ENCODE measurements around the gene EIF2S1.
"Not testable (repeated sequence)": the region's sequence is repeated elsewhere in the genome, so short reads cannot be mapped to it uniquely, and the experiment has no call there.

EIF2S1 gene

GRCh38 chr14:67410313-67410712 is 50.2 kb downstream of the EIF2S1 start:
- H3K4me3 ChIP-seq (ENCODE audit: control insufficient read depth, low read depth, low read length): no peak overlapping the region
- no peak for TF ChIP-seq CTCF (IDR thresholded peaks at IDR 0.05; ENCODE audit: control insufficient read depth, insufficient read depth, low read depth, low read length, missing control alignments)
- no peak for DNase-seq (ENCODE audit: low read depth)

- no peak for DNase-seq (ENCODE audit: low read depth)
- no peak for TF ChIP-seq CTCF (IDR thresholded peaks at IDR 0.05; ENCODE audit: control insufficient read depth, insufficient read depth, low read depth, low read length, missing control alignments)
- H3K4me3 ChIP-seq (ENCODE audit: control insufficient read depth, low read depth, low read length): peak overlapping the region; percentile 46
These were observed 51.2 kb downstream of the EIF2S1 start for GRCh38 chr14:67411370-67411769.

DNA sequence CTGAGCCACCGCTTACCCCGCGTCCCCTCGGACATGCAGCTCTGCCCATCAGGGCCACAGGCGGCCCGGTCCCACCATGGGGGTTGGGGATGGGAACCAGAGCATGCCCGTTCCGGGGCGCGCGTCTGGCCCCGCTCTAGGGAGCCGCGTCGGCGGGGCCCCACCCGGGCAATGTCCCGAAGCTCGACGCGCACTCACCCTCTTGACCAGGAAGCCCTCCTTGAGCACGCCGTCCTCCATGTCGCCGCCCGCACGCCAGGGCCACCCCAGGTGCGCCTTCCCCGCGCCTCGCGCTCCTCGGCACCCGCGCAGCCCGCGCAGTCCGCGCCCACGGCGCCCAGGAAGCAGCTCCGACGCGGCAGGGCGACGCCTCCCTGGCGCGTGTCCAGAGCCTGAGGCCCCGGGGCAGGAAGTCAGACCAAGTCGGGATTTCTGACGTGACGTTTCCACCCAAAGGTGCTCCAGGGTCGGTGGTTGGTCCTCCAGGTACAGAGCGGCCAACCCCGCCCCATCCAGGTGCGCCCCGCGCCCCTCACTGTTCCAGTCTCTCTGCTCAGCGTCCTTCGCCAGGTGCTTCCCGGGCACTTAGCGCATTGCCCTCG is 51.8 kb downstream of the EIF2S1 start, which contains the start of gene PLEK2:
TSS of gene PLEK2 (minus strand) at position 346 of the 602 bp plus-strand sequence. CDS start at position 240, 106 bp downstream.
- peak within 1 kb of the TSS; percentile 46 for H3K4me3 ChIP-seq (ENCODE audit: control insufficient read depth, low read depth, low read length)
- no peak for DNase-seq (ENCODE audit: low read depth)
- no peak for TF ChIP-seq CTCF (IDR thresholded peaks at IDR 0.05; ENCODE audit: control insufficient read depth, insufficient read depth, low read depth, low read length, missing control alignments)

GRCh38 chr14:67413806-67414769 is 54.0 kb downstream of the EIF2S1 start:
- peak; percentile 20 for DNase-seq (ENCODE audit: low read depth)
- no peak for TF ChIP-seq CTCF (IDR thresholded peaks at IDR 0.05; ENCODE audit: control insufficient read depth, insufficient read depth, low read depth, low read length, missing control alignments)
- peak overlapping the region; percentile 5; the same call in 1 of the 2 replicates for H3K4me3 ChIP-seq (ENCODE audit: control insufficient read depth, low read depth, low read length)

- not testable (repeated sequence) for H3K4me3 ChIP-seq (ENCODE audit: control insufficient read depth, low read depth, low read length); DNase-seq (ENCODE audit: low read depth)
These were observed 55.5 kb downstream of the EIF2S1 start for GRCh38 chr14:67415610-67416009.

GRCh38 chr14:67416085-67416484 is 56.0 kb downstream of the EIF2S1 start:
- TF ChIP-seq CTCF (IDR thresholded peaks at IDR 0.05; ENCODE audit: control insufficient read depth, insufficient read depth, low read depth, low read length, missing control alignments): no peak
- no peak for DNase-seq (ENCODE audit: low read depth)
- no peak overlapping the region for H3K4me3 ChIP-seq (ENCODE audit: control insufficient read depth, low read depth, low read length)

DNA sequence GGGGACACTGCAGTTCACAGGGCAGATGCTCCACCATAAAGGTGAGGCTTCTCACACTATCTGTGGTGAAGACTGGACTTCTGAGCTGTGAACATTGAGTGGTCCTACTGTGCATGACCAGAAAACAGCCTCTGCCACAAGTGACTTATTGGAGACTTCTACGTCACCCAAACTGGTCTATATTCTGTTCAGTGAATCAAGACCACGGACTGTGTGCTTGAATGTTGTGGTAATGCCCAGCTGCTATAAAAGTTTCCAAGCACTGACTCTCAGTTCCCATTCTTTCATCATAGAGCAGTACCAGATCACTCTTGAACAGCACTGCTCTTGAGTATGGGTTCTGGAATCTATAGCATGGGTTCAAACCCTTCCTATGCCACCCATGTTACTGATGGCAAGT is 56.7 kb downstream of the EIF2S1 start:
- DNase-seq (ENCODE audit: low read depth): no peak
- TF ChIP-seq CTCF (IDR thresholded peaks at IDR 0.05; ENCODE audit: control insufficient read depth, insufficient read depth, low read depth, low read length, missing control alignments): no peak

More for the DNA sequence above, 56.7 kb downstream of the EIF2S1 start:
- H3K4me3 ChIP-seq (ENCODE audit: control insufficient read depth, low read depth, low read length): no peak overlapping the region

Data from AG09309 (cell line).